Right atrium auricular region (tissue), 2 donors: ENCODE measurements around the gene LDLRAD3. TPM values are rescaled to one million over a fixed set of nuclear protein-coding genes. Genes with fewer than 3 reads are reported as not detected.

Source experiments
- DNase-seq: peaks from one replicate; pipeline ENCODE4 v3.0.0-alpha.2; 2019; ENCODE audit warnings: low spot score
- H3K27ac ChIP-seq, 2 donors: fragments of 200-600 bp; sonication (generic); 1 replicate in 1 of 2; 2 replicates in 1 of 2; pipeline ENCODE4 v1.5.1; 2016 to 2019
- H3K27me3 ChIP-seq, 2 donors: fragments of 200-600 bp; sonication (generic); one replicate each; pipeline versions ENCODE4 v1.5.1 to v1.6.0; 2017 to 2019
- H3K36me3 ChIP-seq: fragments of 200-600 bp; sonication (generic); one replicate; pipeline ENCODE4 v1.5.1; 2016
- H3K4me1 ChIP-seq, 2 donors: fragments of 200-600 bp; sonication (generic); one replicate each; pipeline versions ENCODE4 v1.5.1 to v1.6.0; 2017 to 2019
- H3K4me3 ChIP-seq, 2 donors: fragments of 200-600 bp; sonication (generic); 1 replicate in 1 of 2; 2 replicates in 1 of 2; pipeline ENCODE4 v1.5.1; 2017 to 2019; ENCODE audit warnings: mild to moderate bottlenecking in 1 of 2, moderate library complexity in 1 of 2
- H3K9me3 ChIP-seq, 2 donors: fragments of 200-600 bp; sonication (generic); one replicate each; pipeline ENCODE4 v1.5.1; 2019
- total RNA-seq, 2 donors: library from RNA; depleted of rRNA; stranded (reverse); fragments of >200 nt; gene quantifications; one replicate each; pipeline ENCODE4 v1.1.0, GENCODE V29; 2016
- TF ChIP-seq, protein P1 (sequence below), 2 donors: fragments of 200-600 bp; sonication (generic); IDR thresholded peaks; one replicate each; pipeline ENCODE4 v1.5.1; 2019; ENCODE audit warnings: antibody characterized with exemption in 2 of 2

Gene LDLRAD3
- total RNA-seq, 2 donors from 2014 or later = 3.6 to 7.0 TPM

DNA sequence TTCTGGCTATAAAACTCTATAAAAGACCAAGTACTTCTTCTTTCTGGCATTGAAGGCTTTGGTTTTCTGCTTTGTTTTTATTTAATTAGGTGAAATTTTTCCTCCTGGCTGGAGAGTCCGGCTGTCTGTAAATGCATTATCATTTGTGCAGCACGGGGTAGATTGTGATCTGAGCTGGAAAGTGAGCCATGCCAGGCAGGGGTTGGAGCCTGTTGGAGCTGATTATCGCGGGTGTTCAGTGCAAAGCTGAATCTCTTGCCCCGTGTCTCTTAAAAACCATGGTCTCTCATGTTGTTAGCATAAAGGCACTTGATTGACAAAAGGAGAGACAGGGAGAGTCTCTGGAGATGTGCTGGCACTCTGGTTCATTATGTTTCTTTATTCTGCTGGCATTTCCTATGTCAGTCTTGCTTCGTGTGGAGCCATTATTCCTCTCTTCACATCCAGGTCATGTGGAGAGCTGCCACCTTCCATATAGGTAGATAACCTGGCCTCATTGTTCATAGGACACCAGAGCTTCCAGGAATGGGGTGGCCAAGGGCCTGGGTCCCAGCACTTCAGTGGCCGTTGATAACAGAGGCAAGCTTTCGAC, 75.2 kb downstream of the LDLRAD3 start:
- Histone ChIP-seq H3K4me3 (no peak overlapping the region), H3K27me3 (no peaks in the 10 kb centered on the region), H3K36me3 (no peaks in the 10 kb centered on the region), H3K9me3 (no peaks in the 10 kb centered on the region), H3K4me1 (peaks cover 0 to 14% of the 10 kb centered on the region in 2 donors), H3K27ac (no peak overlapping the region)
- DNase-seq = no peak
- TF ChIP-seq, protein P1, sequence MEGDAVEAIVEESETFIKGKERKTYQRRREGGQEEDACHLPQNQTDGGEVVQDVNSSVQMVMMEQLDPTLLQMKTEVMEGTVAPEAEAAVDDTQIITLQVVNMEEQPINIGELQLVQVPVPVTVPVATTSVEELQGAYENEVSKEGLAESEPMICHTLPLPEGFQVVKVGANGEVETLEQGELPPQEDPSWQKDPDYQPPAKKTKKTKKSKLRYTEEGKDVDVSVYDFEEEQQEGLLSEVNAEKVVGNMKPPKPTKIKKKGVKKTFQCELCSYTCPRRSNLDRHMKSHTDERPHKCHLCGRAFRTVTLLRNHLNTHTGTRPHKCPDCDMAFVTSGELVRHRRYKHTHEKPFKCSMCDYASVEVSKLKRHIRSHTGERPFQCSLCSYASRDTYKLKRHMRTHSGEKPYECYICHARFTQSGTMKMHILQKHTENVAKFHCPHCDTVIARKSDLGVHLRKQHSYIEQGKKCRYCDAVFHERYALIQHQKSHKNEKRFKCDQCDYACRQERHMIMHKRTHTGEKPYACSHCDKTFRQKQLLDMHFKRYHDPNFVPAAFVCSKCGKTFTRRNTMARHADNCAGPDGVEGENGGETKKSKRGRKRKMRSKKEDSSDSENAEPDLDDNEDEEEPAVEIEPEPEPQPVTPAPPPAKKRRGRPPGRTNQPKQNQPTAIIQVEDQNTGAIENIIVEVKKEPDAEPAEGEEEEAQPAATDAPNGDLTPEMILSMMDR (IDR thresholded peaks at IDR 0.05) = no peak

DNA sequence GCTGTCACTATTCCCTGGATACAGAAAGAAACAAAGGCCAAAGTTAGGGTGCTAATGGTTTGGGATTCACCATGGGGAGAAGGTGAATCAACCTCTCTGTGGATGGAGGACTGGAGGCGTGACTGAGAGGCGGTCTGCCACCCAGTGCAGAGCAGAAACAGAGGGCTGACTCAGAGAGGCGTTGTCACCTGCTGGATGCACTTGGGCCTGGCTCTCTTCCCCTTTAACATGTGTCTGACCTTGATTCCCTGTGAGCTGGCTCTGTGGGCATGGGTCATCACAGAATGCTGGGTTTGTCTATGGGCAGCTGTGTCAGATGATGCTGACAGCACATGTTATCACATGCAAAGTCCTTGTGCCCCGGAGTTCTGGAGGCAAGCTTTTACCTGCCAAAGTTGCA, 75.9 kb downstream of the LDLRAD3 start:
- Histone ChIP-seq H3K4me3 (no peak overlapping the region), H3K27ac (no peak overlapping the region), H3K9me3 (no peaks in the 10 kb centered on the region), H3K36me3 (no peaks in the 10 kb centered on the region), H3K27me3 (no peaks in the 10 kb centered on the region), H3K4me1 (peaks cover 0 to 14% of the 10 kb centered on the region in 2 donors)
- TF ChIP-seq, protein P1 (IDR thresholded peaks at IDR 0.05) = no peak
- no peak for DNase-seq

DNA sequence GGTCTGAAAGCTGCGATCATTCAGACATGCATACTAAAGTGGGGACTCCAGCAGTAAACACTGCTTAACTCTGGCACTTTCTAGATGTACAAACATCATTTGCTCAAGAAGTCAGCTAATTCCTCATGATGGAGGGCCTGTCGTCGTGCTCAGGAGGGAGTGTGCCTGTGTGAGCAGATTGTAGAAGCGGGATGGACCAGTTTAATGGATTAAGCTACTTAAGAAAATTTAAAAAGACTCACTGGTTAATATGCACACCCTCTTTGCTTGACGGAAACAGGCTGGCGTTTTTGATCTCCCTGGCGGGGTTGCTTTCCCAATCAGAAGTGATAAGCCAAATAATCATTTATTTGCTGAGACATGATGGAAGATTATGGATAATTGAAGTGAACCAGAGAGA, 79.0 kb downstream of the LDLRAD3 start:
- H3K4me1 ChIP-seq = no peaks in the 10 kb centered on the region
- H3K9me3 ChIP-seq = no peaks in the 10 kb centered on the region
- no peak overlapping the region for H3K27ac ChIP-seq
- TF ChIP-seq, protein P1 (IDR thresholded peaks at IDR 0.05) = no peak
- no peaks in the 10 kb centered on the region for H3K27me3 ChIP-seq
- H3K4me3 ChIP-seq = no peak overlapping the region
- H3K36me3 ChIP-seq = no peaks in the 10 kb centered on the region
- DNase-seq = no peak

DNA sequence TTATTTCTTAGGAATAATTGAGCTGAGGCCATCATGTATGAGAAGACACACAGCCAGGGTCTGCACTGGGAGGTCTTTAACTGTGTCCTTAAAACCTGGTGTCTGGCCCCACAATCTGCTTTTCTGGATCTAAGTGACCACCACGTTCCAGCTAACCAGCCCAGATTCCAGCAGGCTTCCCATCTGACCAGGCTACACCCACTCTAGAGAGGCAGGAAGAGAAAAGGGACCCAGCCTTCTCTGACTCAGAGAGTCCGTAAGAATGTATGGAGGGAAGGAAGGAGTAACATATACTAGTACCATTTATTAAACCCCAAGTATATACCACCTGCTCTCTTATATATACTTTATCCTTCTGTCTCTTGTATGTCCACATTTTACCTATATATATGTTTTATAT, 80.1 kb downstream of the LDLRAD3 start:
- no peak overlapping the region for H3K4me3 ChIP-seq
- no peaks in the 10 kb centered on the region for H3K4me1 ChIP-seq
- H3K9me3 ChIP-seq = no peaks in the 10 kb centered on the region
- no peak for DNase-seq
- H3K27me3 ChIP-seq = no peaks in the 10 kb centered on the region
- H3K36me3 ChIP-seq = no peaks in the 10 kb centered on the region
- no peak overlapping the region for H3K27ac ChIP-seq
- TF ChIP-seq, protein P1 (IDR thresholded peaks at IDR 0.05) = no peak

DNA sequence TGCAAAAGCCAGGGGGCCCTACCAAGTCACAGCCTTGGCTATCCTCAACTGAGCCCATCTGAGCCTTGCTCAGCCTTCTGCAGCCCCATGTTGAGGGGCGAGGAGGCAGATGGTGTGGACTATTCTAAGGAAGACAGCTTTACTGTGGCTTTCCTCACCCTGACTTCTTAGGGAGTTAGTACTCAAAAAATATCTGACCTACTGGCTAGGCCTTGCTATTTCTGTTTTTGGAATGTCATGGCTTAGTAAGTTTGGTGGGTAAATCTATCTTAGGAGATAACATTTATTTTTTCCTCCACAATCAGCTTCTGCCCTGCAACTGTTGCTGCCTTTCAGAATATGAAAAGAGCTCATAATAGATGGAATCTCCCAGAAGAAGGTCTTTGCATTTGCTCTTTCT, 80.9 kb downstream of the LDLRAD3 start:
- no peaks in the 10 kb centered on the region for H3K4me1 ChIP-seq
- H3K27me3 ChIP-seq = no peaks in the 10 kb centered on the region
- H3K36me3 ChIP-seq = no peaks in the 10 kb centered on the region
- no peak overlapping the region for H3K4me3 ChIP-seq
- H3K27ac ChIP-seq = no peak overlapping the region
- DNase-seq = no peak
- TF ChIP-seq, protein P1 (IDR thresholded peaks at IDR 0.05) = no peak
- H3K9me3 ChIP-seq = no peaks in the 10 kb centered on the region
